Measurements from ENCODE around the gene ABTB2.

The ABTB2 gene

GRCh38 chr11:34278693-34279297, 79.0 kb downstream of the ABTB2 start:
- DNase-seq = no peak

- no peak for DNase-seq
These were observed 79.6 kb downstream of the ABTB2 start for GRCh38 chr11:34278175-34278574.

- DNase-seq = no peak
These were observed 80.6 kb downstream of the ABTB2 start for GRCh38 chr11:34277171-34277570.

- no peak for DNase-seq
These were observed 81.4 kb downstream of the ABTB2 start for GRCh38 chr11:34276352-34276864.

GRCh38 chr11:34275486-34275885, 82.3 kb downstream of the ABTB2 start:
- DNase-seq = no peak

GRCh38 chr11:34274712-34275398, 83.0 kb downstream of the ABTB2 start:
- no peak for DNase-seq

GRCh38 chr11:34273099-34273498, 84.7 kb downstream of the ABTB2 start:
- no peak for DNase-seq

- DNase-seq = no peak
These were observed 86.1 kb downstream of the ABTB2 start for GRCh38 chr11:34271727-34272126.

- no peak for DNase-seq
These were observed 87.1 kb downstream of the ABTB2 start for GRCh38 chr11:34270711-34271110.

- DNase-seq = no peak
These were observed 88.0 kb downstream of the ABTB2 start for GRCh38 chr11:34269694-34270245.

- DNase-seq = no peak
These were observed 88.8 kb downstream of the ABTB2 start for GRCh38 chr11:34268906-34269430.

- DNase-seq = no peak
These were observed 90.4 kb downstream of the ABTB2 start for GRCh38 chr11:34267417-34267816.

GRCh38 chr11:34267013-34267412, 90.8 kb downstream of the ABTB2 start:
- no peak for DNase-seq

- no peak for DNase-seq
These were observed 91.5 kb downstream of the ABTB2 start for GRCh38 chr11:34266090-34266912.

GRCh38 chr11:34264303-34265110, 93.3 kb downstream of the ABTB2 start:
- no peak for DNase-seq

- DNase-seq = no peak
These were observed 94.2 kb downstream of the ABTB2 start for GRCh38 chr11:34263441-34264091.

GRCh38 chr11:34262531-34263081, 95.2 kb downstream of the ABTB2 start:
- DNase-seq = no peak

GRCh38 chr11:34261820-34262219, 96.0 kb downstream of the ABTB2 start:
- no peak for DNase-seq

- DNase-seq = no peak
These were observed 96.7 kb downstream of the ABTB2 start for GRCh38 chr11:34261095-34261494.

GRCh38 chr11:34260072-34260575, 97.7 kb downstream of the ABTB2 start:
- DNase-seq = no peak

GRCh38 chr11:34259087-34259486, 98.7 kb downstream of the ABTB2 start:
- no peak for DNase-seq
